ENCODE data around the gene PREB. TPM values are rescaled to one million over a fixed set of nuclear protein-coding genes. Genes with fewer than 3 reads are reported as not detected.

Gene PREB
- total and polyA plus RNA-seq, 2 of the 13 experiments (the other 11 are each of a cell fraction or from before 2014, with no cell fraction given), result 112 to 192 TPM

GRCh38 chr2:27095745-27096651 lies 38.4 kb downstream of the PREB start (continued):
- TF ChIP-seq HNF1B (CRISPR knock-in tag; IDR thresholded peaks at IDR 0.05) (peak; percentile 97), ZNF644 (CRISPR knock-in tag; IDR thresholded peaks at IDR 0.05; ENCODE audit: low read depth) (peak; percentile 88; the same call in 1 of the 2 replicates), JUND (CRISPR knock-in tag; IDR thresholded peaks at IDR 0.05) (no peak), SRSF9 (IDR thresholded peaks at IDR 0.05; ENCODE audit: borderline replicate concordance, insufficient read depth, low read depth, low read length, poor library complexity, severe bottlenecking) (no peak), ZBTB33 (CRISPR knock-in tag; IDR thresholded peaks at IDR 0.05) (peak; percentile 79), SSRP1 (CRISPR knock-in tag; IDR thresholded peaks at IDR 0.05) (peak; percentile 94; the same call in 1 of the 2 replicates), ZNF709 (CRISPR knock-in tag; IDR thresholded peaks at IDR 0.05) (peak; percentile 88; the same call in 1 of the 2 replicates), ZNF781 (CRISPR knock-in tag; IDR thresholded peaks at IDR 0.05; ENCODE audit: borderline replicate concordance, not compliant biosample characterization) (no peak), ZNF382 (CRISPR knock-in tag; IDR thresholded peaks at IDR 0.05; ENCODE audit: borderline replicate concordance) (no peak), ZNF354B (CRISPR knock-in tag; IDR thresholded peaks at IDR 0.05) (peak; percentile 67), ZNF567 (CRISPR knock-in tag; IDR thresholded peaks at IDR 0.05; ENCODE audit: borderline replicate concordance) (peak; percentile 68; the same call in 1 of the 2 replicates), SKI (IDR thresholded peaks at IDR 0.05; ENCODE audit: partially characterized antibody) (peak; percentile 28), ZNF510 (CRISPR knock-in tag; IDR thresholded peaks at IDR 0.05; ENCODE audit: low read depth) (0 out of 2 replicates have a peak, but pooled peaks have one; percentile 10), GATA4 (IDR thresholded peaks at IDR 0.05; ENCODE audit: borderline replicate concordance, low read depth) (peak; percentile 67), ZNF10 (CRISPR knock-in tag; IDR thresholded peaks at IDR 0.05; ENCODE audit: borderline replicate concordance, low read depth) (no peak; the same call in 1 of the 2 replicates), ZBTB42 (CRISPR knock-in tag; IDR thresholded peaks at IDR 0.05) (peak; percentile 83; the same call in 1 of the 2 replicates), ZNF362 (CRISPR knock-in tag; IDR thresholded peaks at IDR 0.05; ENCODE audit: borderline replicate concordance) (no peak; the same call in 1 of the 2 replicates), ZNF547 (CRISPR knock-in tag; IDR thresholded peaks at IDR 0.05) (peak; percentile 82)
- TF ChIP-seq, protein P1, sequence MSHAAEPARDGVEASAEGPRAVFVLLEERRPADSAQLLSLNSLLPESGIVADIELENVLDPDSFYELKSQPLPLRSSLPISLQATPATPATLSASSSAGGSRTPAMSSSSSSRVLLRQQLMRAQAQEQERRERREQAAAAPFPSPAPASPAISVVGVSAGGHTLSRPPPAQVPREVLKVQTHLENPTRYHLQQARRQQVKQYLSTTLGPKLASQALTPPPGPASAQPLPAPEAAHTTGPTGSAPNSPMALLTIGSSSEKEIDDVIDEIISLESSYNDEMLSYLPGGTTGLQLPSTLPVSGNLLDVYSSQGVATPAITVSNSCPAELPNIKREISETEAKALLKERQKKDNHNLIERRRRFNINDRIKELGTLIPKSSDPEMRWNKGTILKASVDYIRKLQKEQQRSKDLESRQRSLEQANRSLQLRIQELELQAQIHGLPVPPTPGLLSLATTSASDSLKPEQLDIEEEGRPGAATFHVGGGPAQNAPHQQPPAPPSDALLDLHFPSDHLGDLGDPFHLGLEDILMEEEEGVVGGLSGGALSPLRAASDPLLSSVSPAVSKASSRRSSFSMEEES (CRISPR knock-in tag; IDR thresholded peaks at IDR 0.05), result peak; percentile 96
- TF ChIP-seq, protein P2, sequence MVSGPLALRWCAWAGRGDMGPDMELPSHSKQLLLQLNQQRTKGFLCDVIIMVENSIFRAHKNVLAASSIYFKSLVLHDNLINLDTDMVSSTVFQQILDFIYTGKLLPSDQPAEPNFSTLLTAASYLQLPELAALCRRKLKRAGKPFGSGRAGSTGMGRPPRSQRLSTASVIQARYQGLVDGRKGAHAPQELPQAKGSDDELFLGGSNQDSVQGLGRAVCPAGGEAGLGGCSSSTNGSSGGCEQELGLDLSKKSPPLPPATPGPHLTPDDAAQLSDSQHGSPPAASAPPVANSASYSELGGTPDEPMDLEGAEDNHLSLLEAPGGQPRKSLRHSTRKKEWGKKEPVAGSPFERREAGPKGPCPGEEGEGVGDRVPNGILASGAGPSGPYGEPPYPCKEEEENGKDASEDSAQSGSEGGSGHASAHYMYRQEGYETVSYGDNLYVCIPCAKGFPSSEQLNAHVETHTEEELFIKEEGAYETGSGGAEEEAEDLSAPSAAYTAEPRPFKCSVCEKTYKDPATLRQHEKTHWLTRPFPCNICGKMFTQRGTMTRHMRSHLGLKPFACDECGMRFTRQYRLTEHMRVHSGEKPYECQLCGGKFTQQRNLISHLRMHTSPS (CRISPR knock-in tag; IDR thresholded peaks at IDR 0.05; ENCODE audit: low read depth), result peak; percentile 93; the same call in 1 of the 2 replicates

Data from HepG2 (cell line).